Liver (tissue), 3 donors: ENCODE measurements around the gene COL8A2.

Experiments used
- FOXA2 ChIP-seq: IDR thresholded peaks from 2 replicates; pipeline ENCODE4 v1.6.1; 2016; ENCODE audit warnings: antibody characterized with exemption
- GABPA ChIP-seq, 2 donors: IDR thresholded peaks in 1 of 2; conservative IDR thresholded peaks in 1 of 2; 2 replicates each; pipeline ENCODE4 v1.6.1; 2016; ENCODE audit warnings: antibody characterized with exemption in 2 of 2, mild to moderate bottlenecking in 1 of 2, moderate library complexity in 1 of 2
- HNF4G ChIP-seq: IDR thresholded peaks from 2 replicates; pipeline ENCODE4 v1.6.1; 2016; ENCODE audit warnings: antibody characterized with exemption
- JUND ChIP-seq, 2 donors: IDR thresholded peaks; 2 replicates each; pipeline ENCODE4 v1.6.1; 2016; ENCODE audit warnings: antibody characterized with exemption in 2 of 2
- RAD21 ChIP-seq, 2 donors: IDR thresholded peaks; 2 replicates each; pipeline ENCODE4 v1.6.1; 2016; ENCODE audit warnings: antibody characterized with exemption in 2 of 2, mild to moderate bottlenecking in 2 of 2
- RXRA ChIP-seq, 2 donors: IDR thresholded peaks; 2 replicates each; pipeline ENCODE4 v1.6.1; 2017 to 2018; ENCODE audit warnings: antibody characterized with exemption in 2 of 2, mild to moderate bottlenecking in 1 of 2
- SP1 ChIP-seq: IDR thresholded peaks from 2 replicates; pipeline ENCODE4 v1.6.1; 2018; ENCODE audit warnings: antibody characterized with exemption, mild to moderate bottlenecking
- YY1 ChIP-seq: IDR thresholded peaks from 2 replicates; pipeline ENCODE4 v1.6.1; 2016; ENCODE audit warnings: antibody characterized with exemption, mild to moderate bottlenecking
- ZBTB33 ChIP-seq: IDR thresholded peaks from 2 replicates; pipeline ENCODE4 v1.6.1; 2016; ENCODE audit warnings: antibody characterized with exemption
- TF ChIP-seq, protein P1 (sequence below): fragments of 150-350 bp; IDR thresholded peaks from 2 replicates; pipeline ENCODE4 v1.5.1; 2017; ENCODE audit warnings: improper control_type of control experiment, low read depth, low read length; ENCODE audit not compliant: missing input control
- TF ChIP-seq, protein P2 (sequence below): IDR thresholded peaks from 2 replicates; pipeline ENCODE4 v1.6.1; 2016; ENCODE audit warnings: antibody characterized with exemption, mild to moderate bottlenecking
- TF ChIP-seq, protein P3 (sequence below): IDR thresholded peaks from 2 replicates; pipeline ENCODE4 v1.6.1; 2016; ENCODE audit warnings: antibody characterized with exemption
- TF ChIP-seq, protein P4 (sequence below): IDR thresholded peaks from 2 replicates; pipeline ENCODE4 v1.6.1; 2016; ENCODE audit warnings: antibody characterized with exemption
- donor health status: healthy.
- donor health status: healthy.

DNA sequence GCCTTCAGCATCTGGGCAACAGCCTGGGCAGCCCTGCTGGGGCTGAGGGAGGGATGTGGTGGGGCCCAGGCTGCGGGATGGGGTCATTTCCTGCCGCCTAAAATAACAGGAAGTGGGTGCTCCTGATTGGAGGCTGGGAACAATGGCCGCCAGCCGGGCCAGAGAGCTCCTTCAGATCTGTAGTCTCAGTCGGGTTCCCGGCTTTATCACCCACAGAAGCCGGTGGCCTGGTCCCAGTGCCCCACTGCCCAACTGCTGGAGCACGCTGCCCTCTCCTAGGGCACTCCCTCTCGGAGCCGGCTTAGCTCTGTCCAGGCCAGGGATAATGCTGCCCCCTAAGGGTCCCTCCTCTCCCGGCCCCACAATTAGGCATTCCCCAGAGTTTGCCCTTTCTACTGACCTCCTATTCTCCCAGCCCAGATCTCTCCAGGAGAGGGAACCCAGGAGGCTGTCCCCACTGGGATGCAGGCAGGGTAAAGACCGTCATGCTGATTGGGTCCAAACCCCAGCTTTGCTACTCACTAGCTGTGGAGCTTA lies 36.0 kb upstream of the COL8A2 start:
- TF ChIP-seq RAD21 (IDR thresholded peaks at IDR 0.05) (no peak), SP1 (no peak), JUND (IDR thresholded peaks at IDR 0.05) (no peak), YY1 (peak; percentile 93), GABPA (IDR thresholded peaks at IDR 0.05 in 1 of 2, conservative IDR thresholded peaks at IDR 0.05 in 1 of 2) (peak in 1 of 2 donors; percentile 60), HNF4G (no peak), ZBTB33 (no peak), FOXA2 (no peak), RXRA (IDR thresholded peaks at IDR 0.05) (no peak)
- TF ChIP-seq, protein P1, sequence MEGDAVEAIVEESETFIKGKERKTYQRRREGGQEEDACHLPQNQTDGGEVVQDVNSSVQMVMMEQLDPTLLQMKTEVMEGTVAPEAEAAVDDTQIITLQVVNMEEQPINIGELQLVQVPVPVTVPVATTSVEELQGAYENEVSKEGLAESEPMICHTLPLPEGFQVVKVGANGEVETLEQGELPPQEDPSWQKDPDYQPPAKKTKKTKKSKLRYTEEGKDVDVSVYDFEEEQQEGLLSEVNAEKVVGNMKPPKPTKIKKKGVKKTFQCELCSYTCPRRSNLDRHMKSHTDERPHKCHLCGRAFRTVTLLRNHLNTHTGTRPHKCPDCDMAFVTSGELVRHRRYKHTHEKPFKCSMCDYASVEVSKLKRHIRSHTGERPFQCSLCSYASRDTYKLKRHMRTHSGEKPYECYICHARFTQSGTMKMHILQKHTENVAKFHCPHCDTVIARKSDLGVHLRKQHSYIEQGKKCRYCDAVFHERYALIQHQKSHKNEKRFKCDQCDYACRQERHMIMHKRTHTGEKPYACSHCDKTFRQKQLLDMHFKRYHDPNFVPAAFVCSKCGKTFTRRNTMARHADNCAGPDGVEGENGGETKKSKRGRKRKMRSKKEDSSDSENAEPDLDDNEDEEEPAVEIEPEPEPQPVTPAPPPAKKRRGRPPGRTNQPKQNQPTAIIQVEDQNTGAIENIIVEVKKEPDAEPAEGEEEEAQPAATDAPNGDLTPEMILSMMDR: no peak
- TF ChIP-seq, protein P2, sequence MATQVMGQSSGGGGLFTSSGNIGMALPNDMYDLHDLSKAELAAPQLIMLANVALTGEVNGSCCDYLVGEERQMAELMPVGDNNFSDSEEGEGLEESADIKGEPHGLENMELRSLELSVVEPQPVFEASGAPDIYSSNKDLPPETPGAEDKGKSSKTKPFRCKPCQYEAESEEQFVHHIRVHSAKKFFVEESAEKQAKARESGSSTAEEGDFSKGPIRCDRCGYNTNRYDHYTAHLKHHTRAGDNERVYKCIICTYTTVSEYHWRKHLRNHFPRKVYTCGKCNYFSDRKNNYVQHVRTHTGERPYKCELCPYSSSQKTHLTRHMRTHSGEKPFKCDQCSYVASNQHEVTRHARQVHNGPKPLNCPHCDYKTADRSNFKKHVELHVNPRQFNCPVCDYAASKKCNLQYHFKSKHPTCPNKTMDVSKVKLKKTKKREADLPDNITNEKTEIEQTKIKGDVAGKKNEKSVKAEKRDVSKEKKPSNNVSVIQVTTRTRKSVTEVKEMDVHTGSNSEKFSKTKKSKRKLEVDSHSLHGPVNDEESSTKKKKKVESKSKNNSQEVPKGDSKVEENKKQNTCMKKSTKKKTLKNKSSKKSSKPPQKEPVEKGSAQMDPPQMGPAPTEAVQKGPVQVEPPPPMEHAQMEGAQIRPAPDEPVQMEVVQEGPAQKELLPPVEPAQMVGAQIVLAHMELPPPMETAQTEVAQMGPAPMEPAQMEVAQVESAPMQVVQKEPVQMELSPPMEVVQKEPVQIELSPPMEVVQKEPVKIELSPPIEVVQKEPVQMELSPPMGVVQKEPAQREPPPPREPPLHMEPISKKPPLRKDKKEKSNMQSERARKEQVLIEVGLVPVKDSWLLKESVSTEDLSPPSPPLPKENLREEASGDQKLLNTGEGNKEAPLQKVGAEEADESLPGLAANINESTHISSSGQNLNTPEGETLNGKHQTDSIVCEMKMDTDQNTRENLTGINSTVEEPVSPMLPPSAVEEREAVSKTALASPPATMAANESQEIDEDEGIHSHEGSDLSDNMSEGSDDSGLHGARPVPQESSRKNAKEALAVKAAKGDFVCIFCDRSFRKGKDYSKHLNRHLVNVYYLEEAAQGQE: no peak
- TF ChIP-seq, protein P3, sequence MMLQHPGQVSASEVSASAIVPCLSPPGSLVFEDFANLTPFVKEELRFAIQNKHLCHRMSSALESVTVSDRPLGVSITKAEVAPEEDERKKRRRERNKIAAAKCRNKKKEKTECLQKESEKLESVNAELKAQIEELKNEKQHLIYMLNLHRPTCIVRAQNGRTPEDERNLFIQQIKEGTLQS: no peak
- TF ChIP-seq, protein P4, sequence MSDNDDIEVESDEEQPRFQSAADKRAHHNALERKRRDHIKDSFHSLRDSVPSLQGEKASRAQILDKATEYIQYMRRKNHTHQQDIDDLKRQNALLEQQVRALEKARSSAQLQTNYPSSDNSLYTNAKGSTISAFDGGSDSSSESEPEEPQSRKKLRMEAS: no peak
